HEK293 (cell line): ENCODE results near the gene COL9A1.
A peak's percentile ranks its signal among the peaks of the same experiment; 100 is the strongest.

Source experiments
- BCL11A ChIP-seq: fragments of 450-650 bp; formaldehyde crosslinking; IDR thresholded peaks from 2 replicates; pipeline ENCODE4 v1.5.1; 2016; ENCODE audit warnings: low read depth, missing biosample characterization, missing genetic modification characterization
- GLI2 ChIP-seq: fragments of 450-650 bp; formaldehyde crosslinking; IDR thresholded peaks from 2 replicates; pipeline ENCODE4; 2017; ENCODE audit warnings: missing biosample characterization, missing genetic modification characterization, low read depth, borderline replicate concordance
- GLI4 ChIP-seq: fragments of 450-650 bp; formaldehyde crosslinking; IDR thresholded peaks from 2 replicates; pipeline ENCODE4 v1.5.1; 2016; ENCODE audit warnings: missing biosample characterization, missing genetic modification characterization
- KLF16 ChIP-seq: fragments of 450-650 bp; formaldehyde crosslinking; IDR thresholded peaks from 2 replicates; pipeline ENCODE4 v1.5.1; 2017; ENCODE audit warnings: missing biosample characterization, missing genetic modification characterization
- SCRT1 ChIP-seq: fragments of 450-650 bp; formaldehyde crosslinking; IDR thresholded peaks from 2 replicates; pipeline ENCODE4 v1.5.1; 2016; ENCODE audit warnings: missing biosample characterization, missing genetic modification characterization, borderline replicate concordance
- SETDB1 ChIP-seq: IDR thresholded peaks from one replicate; pipeline ENCODE4 v1.6.1; 2017; ENCODE audit warnings: mild to moderate bottlenecking, low read length, moderate library complexity, mixed read lengths; ENCODE audit not compliant: insufficient read length
- SP2 ChIP-seq: fragments of 450-650 bp; formaldehyde crosslinking; IDR thresholded peaks from 2 replicates; pipeline ENCODE4 v1.5.1; 2016; ENCODE audit warnings: missing biosample characterization, missing genetic modification characterization
- YY1 ChIP-seq: fragments of 450-650 bp; formaldehyde crosslinking; IDR thresholded peaks from 2 replicates; pipeline ENCODE4 v1.5.1; 2018; ENCODE audit warnings: missing biosample characterization, missing genetic modification characterization
- ZBTB17 ChIP-seq: fragments of 450-650 bp; formaldehyde crosslinking; IDR thresholded peaks from 2 replicates; pipeline ENCODE4 v1.5.1; 2016; ENCODE audit warnings: missing biosample characterization, missing genetic modification characterization
- ZBTB7A ChIP-seq: fragments of 450-650 bp; formaldehyde crosslinking; IDR thresholded peaks from 2 replicates; pipeline ENCODE4 v1.5.1; 2016; ENCODE audit warnings: low read depth, missing biosample characterization, missing genetic modification characterization
- ZFP3 ChIP-seq: fragments of 450-650 bp; formaldehyde crosslinking; IDR thresholded peaks from 2 replicates; pipeline ENCODE4 v1.5.1; 2016; ENCODE audit warnings: low read depth, missing biosample characterization, missing genetic modification characterization
- ZFP41 ChIP-seq: fragments of 450-650 bp; formaldehyde crosslinking; IDR thresholded peaks from 2 replicates; pipeline ENCODE4 v1.5.1; 2016; ENCODE audit warnings: missing biosample characterization, missing genetic modification characterization, borderline replicate concordance
- ZNF112 ChIP-seq: fragments of 450-650 bp; formaldehyde crosslinking; IDR thresholded peaks from 2 replicates; pipeline ENCODE4 v1.5.0; 2017; ENCODE audit warnings: missing biosample characterization, missing genetic modification characterization
- ZNF121 ChIP-seq: fragments of 450-650 bp; formaldehyde crosslinking; IDR thresholded peaks from 2 replicates; pipeline ENCODE4 v1.5.1; 2016; ENCODE audit warnings: missing biosample characterization, missing genetic modification characterization
- ZNF155 ChIP-seq: fragments of 450-650 bp; formaldehyde crosslinking; IDR thresholded peaks from 2 replicates; pipeline ENCODE4 v1.5.1; 2016; ENCODE audit warnings: missing biosample characterization, missing genetic modification characterization
- ZNF175 ChIP-seq: fragments of 450-650 bp; formaldehyde crosslinking; IDR thresholded peaks from 2 replicates; pipeline ENCODE4 v1.5.1; 2016; ENCODE audit warnings: missing biosample characterization, missing genetic modification characterization
- ZNF214 ChIP-seq: fragments of 450-650 bp; formaldehyde crosslinking; IDR thresholded peaks from 2 replicates; pipeline ENCODE4 v1.5.1; 2017; ENCODE audit warnings: missing biosample characterization, mild to moderate bottlenecking, missing genetic modification characterization, borderline replicate concordance
- ZNF366 ChIP-seq: fragments of 450-650 bp; formaldehyde crosslinking; conservative IDR thresholded peaks from 2 replicates; pipeline ENCODE4 v1.5.1; 2016; ENCODE audit warnings: missing biosample characterization, missing genetic modification characterization
- ZNF394 ChIP-seq: fragments of 450-650 bp; formaldehyde crosslinking; IDR thresholded peaks from 2 replicates; pipeline ENCODE4 v1.5.1; 2016; ENCODE audit warnings: missing biosample characterization, missing genetic modification characterization, mild to moderate bottlenecking, moderate library complexity, borderline replicate concordance
- ZNF48 ChIP-seq: fragments of 450-650 bp; formaldehyde crosslinking; IDR thresholded peaks from 2 replicates; pipeline ENCODE4 v1.5.1; 2016; ENCODE audit warnings: missing biosample characterization, missing genetic modification characterization
- ZNF529 ChIP-seq: fragments of 450-650 bp; formaldehyde crosslinking; IDR thresholded peaks from 2 replicates; pipeline ENCODE4 v1.5.1; 2017; ENCODE audit warnings: missing genetic modification characterization, missing biosample characterization; ENCODE audit not compliant: insufficient replicate concordance
- ZNF548 ChIP-seq: fragments of 450-650 bp; formaldehyde crosslinking; IDR thresholded peaks from 2 replicates; pipeline ENCODE4 v1.5.1; 2016; ENCODE audit warnings: missing biosample characterization, missing genetic modification characterization
- ZNF701 ChIP-seq: fragments of 450-650 bp; formaldehyde crosslinking; IDR thresholded peaks from 2 replicates; pipeline ENCODE4 v1.5.1; 2016; ENCODE audit warnings: missing biosample characterization, missing genetic modification characterization
- ZNF785 ChIP-seq: fragments of 450-650 bp; formaldehyde crosslinking; IDR thresholded peaks from 2 replicates; pipeline ENCODE4 v1.5.1; 2016; ENCODE audit warnings: missing biosample characterization, missing genetic modification characterization
- ZNF791 ChIP-seq: fragments of 450-650 bp; formaldehyde crosslinking; IDR thresholded peaks from 2 replicates; pipeline ENCODE4 v1.5.1; 2016; ENCODE audit warnings: missing biosample characterization, missing genetic modification characterization
- TF ChIP-seq, protein P1 (sequence below): fragments of 450-650 bp; formaldehyde crosslinking; IDR thresholded peaks from 2 replicates; pipeline ENCODE4 v1.5.1; 2016; ENCODE audit warnings: missing biosample characterization, missing genetic modification characterization
- TF ChIP-seq, protein P2 (sequence below): fragments of 450-650 bp; formaldehyde crosslinking; IDR thresholded peaks from 2 replicates; pipeline ENCODE4 v1.5.0; 2017; ENCODE audit warnings: missing biosample characterization, missing genetic modification characterization, borderline replicate concordance
- TF ChIP-seq, protein P3 (sequence below): fragments of 450-650 bp; formaldehyde crosslinking; IDR thresholded peaks from 2 replicates; pipeline ENCODE4 v1.5.1; 2016; ENCODE audit warnings: missing biosample characterization, missing genetic modification characterization
- TF ChIP-seq, protein P4 (sequence below): fragments of 450-650 bp; formaldehyde crosslinking; IDR thresholded peaks from 2 replicates; pipeline ENCODE4 v1.5.1; 2016; ENCODE audit warnings: missing biosample characterization, missing genetic modification characterization
- TF ChIP-seq, protein P5 (sequence below): fragments of 450-650 bp; formaldehyde crosslinking; IDR thresholded peaks from 2 replicates; pipeline ENCODE4 v1.5.1; 2016; ENCODE audit warnings: missing biosample characterization, missing genetic modification characterization
- TF ChIP-seq, protein P6 (sequence below): fragments of 450-650 bp; formaldehyde crosslinking; IDR thresholded peaks from 2 replicates; pipeline ENCODE4 v1.5.1; 2017; ENCODE audit warnings: missing biosample characterization, missing genetic modification characterization

COL9A1 gene

DNA sequence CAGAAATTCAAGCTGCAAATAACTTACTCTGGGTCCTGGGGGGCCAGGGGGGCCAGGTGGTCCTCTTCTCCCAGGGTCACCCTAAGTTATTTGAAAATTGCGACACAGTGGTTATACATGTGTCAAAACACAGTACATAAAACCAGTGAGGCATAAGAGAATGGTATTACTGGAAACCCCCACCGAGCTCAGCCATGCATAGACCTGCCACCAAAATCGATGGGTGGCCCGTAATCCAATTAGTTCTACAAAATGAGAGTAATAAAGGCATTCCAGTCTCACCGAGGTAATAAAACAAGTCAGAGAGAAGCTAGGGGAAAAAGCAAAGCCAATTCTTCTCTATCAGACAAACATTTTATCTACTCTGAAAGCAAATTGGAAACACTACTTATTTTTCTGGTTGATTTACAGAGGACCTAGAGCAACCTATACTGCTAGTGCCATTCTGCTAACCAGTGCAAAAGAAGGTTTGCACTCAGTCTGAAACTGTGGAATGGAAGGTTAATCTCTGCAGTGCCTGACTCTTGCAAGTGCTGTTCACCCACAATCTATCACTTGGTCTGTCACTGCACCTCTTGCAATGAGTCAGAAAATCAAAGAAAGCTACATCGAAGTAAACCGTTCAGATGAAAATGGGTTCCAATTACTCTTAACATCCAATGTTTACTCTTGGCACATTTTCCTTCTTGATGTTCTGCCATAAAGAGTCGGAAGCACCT, 32.4 kb downstream of the COL9A1 start (continued):
- TF ChIP-seq, protein P1, sequence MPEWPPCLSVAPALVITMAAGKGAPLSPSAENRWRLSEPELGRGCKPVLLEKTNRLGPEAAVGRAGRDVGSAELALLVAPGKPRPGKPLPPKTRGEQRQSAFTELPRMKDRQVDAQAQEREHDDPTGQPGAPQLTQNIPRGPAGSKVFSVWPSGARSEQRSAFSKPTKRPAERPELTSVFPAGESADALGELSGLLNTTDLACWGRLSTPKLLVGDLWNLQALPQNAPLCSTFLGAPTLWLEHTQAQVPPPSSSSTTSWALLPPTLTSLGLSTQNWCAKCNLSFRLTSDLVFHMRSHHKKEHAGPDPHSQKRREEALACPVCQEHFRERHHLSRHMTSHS (tag by site-specific recombination) = no peak
- TF ChIP-seq ZNF175 (tag by site-specific recombination) (no peak), SETDB1 (no peak), ZNF366 (no peak), ZNF548 (no peak), ZFP41 (tag by site-specific recombination) (no peak), KLF16 (tag by site-specific recombination) (no peak), ZNF529 (tag by site-specific recombination) (no peak), SCRT1 (tag by site-specific recombination) (no peak), SP2 (tag by site-specific recombination) (no peak), ZNF791 (tag by site-specific recombination) (no peak), BCL11A (tag by site-specific recombination) (peak; percentile 89), ZNF112 (no peak), GLI2 (tag by site-specific recombination) (peak; percentile 69; the same call in 1 of the 2 replicates), YY1 (peak; percentile 64; the same call in 1 of the 2 replicates), ZNF214 (tag by site-specific recombination) (no peak), ZNF48 (tag by site-specific recombination) (no peak), ZBTB7A (tag by site-specific recombination) (no peak), ZNF121 (tag by site-specific recombination) (peak; percentile 37; the same call in 1 of the 2 replicates), ZNF155 (tag by site-specific recombination) (no peak), ZNF701 (no peak), GLI4 (tag by site-specific recombination) (no peak), ZFP3 (tag by site-specific recombination) (no peak), ZBTB17 (peak; percentile 86), ZNF394 (tag by site-specific recombination) (peak; percentile 47; the same call in 1 of the 2 replicates), ZNF785 (tag by site-specific recombination) (no peak)
- TF ChIP-seq, protein P2, sequence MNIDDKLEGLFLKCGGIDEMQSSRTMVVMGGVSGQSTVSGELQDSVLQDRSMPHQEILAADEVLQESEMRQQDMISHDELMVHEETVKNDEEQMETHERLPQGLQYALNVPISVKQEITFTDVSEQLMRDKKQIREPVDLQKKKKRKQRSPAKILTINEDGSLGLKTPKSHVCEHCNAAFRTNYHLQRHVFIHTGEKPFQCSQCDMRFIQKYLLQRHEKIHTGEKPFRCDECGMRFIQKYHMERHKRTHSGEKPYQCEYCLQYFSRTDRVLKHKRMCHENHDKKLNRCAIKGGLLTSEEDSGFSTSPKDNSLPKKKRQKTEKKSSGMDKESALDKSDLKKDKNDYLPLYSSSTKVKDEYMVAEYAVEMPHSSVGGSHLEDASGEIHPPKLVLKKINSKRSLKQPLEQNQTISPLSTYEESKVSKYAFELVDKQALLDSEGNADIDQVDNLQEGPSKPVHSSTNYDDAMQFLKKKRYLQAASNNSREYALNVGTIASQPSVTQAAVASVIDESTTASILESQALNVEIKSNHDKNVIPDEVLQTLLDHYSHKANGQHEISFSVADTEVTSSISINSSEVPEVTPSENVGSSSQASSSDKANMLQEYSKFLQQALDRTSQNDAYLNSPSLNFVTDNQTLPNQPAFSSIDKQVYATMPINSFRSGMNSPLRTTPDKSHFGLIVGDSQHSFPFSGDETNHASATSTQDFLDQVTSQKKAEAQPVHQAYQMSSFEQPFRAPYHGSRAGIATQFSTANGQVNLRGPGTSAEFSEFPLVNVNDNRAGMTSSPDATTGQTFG (tag by site-specific recombination) = no peak
- TF ChIP-seq, protein P3, sequence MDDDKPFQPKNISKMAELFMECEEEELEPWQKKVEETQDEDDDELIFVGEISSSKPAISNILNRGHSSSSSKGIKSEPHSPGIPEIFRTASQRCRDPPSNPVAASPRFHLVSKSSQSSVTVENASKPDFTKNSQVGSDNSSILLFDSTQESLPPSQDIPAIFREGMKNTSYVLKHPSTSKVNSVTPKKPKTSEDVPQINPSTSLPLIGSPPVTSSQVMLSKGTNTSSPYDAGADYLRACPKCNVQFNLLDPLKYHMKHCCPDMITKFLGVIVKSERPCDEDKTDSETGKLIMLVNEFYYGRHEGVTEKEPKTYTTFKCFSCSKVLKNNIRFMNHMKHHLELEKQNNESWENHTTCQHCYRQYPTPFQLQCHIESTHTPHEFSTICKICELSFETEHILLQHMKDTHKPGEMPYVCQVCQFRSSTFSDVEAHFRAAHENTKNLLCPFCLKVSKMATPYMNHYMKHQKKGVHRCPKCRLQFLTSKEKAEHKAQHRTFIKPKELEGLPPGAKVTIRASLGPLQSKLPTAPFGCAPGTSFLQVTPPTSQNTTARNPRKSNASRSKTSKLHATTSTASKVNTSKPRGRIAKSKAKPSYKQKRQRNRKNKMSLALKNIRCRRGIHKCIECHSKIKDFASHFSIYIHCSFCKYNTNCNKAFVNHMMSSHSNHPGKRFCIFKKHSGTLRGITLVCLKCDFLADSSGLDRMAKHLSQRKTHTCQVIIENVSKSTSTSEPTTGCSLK = no peak
- TF ChIP-seq, protein P4, sequence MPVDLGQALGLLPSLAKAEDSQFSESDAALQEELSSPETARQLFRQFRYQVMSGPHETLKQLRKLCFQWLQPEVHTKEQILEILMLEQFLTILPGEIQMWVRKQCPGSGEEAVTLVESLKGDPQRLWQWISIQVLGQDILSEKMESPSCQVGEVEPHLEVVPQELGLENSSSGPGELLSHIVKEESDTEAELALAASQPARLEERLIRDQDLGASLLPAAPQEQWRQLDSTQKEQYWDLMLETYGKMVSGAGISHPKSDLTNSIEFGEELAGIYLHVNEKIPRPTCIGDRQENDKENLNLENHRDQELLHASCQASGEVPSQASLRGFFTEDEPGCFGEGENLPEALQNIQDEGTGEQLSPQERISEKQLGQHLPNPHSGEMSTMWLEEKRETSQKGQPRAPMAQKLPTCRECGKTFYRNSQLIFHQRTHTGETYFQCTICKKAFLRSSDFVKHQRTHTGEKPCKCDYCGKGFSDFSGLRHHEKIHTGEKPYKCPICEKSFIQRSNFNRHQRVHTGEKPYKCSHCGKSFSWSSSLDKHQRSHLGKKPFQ (tag by site-specific recombination) = peak; percentile 85
- TF ChIP-seq, protein P5, sequence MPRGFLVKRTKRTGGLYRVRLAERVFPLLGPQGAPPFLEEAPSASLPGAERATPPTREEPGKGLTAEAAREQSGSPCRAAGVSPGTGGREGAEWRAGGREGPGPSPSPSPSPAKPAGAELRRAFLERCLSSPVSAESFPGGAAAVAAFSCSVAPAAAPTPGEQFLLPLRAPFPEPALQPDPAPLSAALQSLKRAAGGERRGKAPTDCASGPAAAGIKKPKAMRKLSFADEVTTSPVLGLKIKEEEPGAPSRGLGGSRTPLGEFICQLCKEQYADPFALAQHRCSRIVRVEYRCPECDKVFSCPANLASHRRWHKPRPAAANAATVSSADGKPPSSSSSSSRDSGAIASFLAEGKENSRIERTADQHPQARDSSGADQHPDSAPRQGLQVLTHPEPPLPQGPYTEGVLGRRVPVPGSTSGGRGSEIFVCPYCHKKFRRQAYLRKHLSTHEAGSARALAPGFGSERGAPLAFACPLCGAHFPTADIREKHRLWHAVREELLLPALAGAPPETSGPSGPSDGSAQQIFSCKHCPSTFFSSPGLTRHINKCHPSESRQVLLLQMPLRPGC (tag by site-specific recombination) = peak; percentile 68
- TF ChIP-seq, protein P6, sequence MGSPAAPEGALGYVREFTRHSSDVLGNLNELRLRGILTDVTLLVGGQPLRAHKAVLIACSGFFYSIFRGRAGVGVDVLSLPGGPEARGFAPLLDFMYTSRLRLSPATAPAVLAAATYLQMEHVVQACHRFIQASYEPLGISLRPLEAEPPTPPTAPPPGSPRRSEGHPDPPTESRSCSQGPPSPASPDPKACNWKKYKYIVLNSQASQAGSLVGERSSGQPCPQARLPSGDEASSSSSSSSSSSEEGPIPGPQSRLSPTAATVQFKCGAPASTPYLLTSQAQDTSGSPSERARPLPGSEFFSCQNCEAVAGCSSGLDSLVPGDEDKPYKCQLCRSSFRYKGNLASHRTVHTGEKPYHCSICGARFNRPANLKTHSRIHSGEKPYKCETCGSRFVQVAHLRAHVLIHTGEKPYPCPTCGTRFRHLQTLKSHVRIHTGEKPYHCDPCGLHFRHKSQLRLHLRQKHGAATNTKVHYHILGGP (tag by site-specific recombination) = no peak
